HG03139 (cell line): ENCODE data around the gene TCF12.
"Not testable (repeated sequence)": the region's sequence is repeated elsewhere in the genome, so short reads cannot be mapped to it uniquely, and the experiment has no call there.

Experiments used
- ATAC-seq: cut with Tn5 transposase; IDR thresholded peaks from one replicate; pipeline ENCODE4 v1.9.1; 2021; ENCODE audit not compliant: unreplicated experiment

Gene TCF12

DNA sequence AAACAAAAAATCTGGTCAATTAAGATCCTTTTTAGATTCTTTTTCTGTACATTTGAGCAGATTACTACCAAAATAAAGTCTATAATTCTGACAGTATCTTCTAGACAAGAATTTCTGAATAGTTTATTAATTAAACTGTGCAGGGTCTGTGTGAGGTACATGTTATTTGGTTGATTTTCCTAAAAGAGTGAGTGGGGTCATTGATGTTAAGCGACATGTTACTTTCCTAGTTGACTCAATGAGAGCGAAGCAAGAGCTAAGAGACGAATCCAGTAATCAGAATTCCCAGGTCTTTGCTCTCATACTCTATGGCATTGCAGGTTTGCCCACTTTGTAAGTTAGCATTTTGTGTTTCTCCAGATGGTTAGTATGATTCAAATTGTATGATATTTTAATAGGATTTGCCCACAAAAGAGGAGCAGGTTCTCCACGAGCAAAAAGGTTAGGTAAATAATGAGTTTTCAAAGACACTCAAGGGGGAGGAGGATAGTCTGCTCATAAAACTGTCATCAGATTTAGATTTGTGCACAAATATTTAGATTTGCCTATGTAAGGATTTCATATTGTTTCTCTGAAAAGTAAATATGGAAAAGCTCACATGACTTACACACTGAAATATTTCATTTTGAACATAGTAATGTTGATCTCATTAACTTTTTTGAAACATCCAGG, 240.7 kb downstream of the TCF12 start:
- no peak for ATAC-seq

GRCh38 chr15:57159767-57160166, 241.3 kb downstream of the TCF12 start:
- ATAC-seq: no peak

- no peak for ATAC-seq
These were observed 242.5 kb downstream of the TCF12 start for GRCh38 chr15:57160823-57161560.

GRCh38 chr15:57164251-57164650, 245.8 kb downstream of the TCF12 start:
- ATAC-seq: not testable (repeated sequence)

- ATAC-seq: no peak
These were observed 247.5 kb downstream of the TCF12 start for GRCh38 chr15:57165992-57166391.

DNA sequence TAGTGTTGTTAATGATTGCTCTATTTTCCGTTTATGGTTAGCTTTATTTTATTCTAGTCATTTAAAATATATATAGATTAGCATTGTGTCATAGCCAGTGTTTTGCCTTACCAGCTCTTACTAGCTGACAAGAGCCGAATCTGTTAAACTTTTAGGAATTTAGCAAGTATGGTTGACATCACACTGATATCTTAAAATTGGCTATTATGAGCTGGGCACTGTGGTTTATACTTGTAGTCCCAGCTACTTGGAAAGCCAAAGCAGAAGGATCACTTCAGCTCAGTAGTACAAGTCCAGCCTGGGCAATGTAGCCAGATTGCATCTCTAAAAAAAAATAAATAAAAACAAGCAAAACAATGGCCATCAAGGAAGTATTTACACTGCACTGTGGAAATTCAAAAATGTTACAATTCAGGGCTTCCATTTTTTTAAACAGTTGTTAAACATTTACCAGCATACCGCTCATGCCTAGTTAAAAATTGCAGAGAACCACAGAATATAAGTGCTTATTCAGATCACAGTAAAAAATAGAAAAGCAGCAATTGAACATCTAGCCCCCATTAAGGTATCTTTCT, 249.5 kb downstream of the TCF12 start:
- ATAC-seq: no peak

GRCh38 chr15:57169643-57170042, 251.2 kb downstream of the TCF12 start:
- no peak for ATAC-seq

GRCh38 chr15:57171426-57171825, 253.0 kb downstream of the TCF12 start:
- no peak for ATAC-seq

DNA sequence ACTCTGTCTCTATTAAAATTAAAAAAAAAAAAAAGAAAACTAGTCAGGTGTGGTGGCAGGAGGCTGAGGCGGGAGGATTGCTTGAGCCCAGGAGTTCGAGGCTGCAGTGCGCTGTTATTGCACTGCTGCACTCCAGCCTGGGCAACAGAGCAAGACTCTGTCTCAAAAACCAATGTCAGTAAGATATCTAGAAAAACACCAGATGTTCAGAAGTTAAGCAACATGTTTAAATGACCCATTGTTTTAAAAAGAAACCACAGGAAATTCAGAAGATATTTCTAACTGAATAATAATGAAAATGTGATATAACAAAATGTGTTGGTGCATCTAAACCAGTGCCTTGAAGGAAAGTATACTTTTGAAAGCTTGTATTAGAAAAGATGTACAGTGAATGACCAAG, 254.5 kb downstream of the TCF12 start:
- no peak for ATAC-seq

- ATAC-seq: no peak
These were observed 264.6 kb downstream of the TCF12 start for GRCh38 chr15:57183041-57183440.

GRCh38 chr15:57183614-57184344, 265.3 kb downstream of the TCF12 start:
- no peak for ATAC-seq

DNA sequence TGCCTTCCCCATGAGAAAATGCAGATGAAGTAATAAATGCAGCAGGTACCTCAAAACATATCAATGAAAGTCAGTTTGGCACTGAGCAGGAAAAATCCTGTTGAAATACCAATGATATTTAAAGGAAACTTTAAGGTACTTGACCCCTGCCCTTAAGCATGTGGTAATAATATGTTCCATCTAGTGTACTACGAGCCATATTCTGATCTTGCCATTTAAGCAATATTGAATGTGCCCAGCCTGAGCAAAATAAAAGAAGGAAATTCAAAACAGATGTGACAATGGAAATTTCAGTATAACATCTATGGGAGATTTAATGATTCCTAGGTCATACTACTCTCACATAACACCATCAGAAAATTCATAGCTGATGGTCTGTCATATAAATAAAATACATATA, 266.1 kb downstream of the TCF12 start:
- ATAC-seq: no peak

GRCh38 chr15:57185507-57186074, 267.1 kb downstream of the TCF12 start:
- no peak for ATAC-seq

DNA sequence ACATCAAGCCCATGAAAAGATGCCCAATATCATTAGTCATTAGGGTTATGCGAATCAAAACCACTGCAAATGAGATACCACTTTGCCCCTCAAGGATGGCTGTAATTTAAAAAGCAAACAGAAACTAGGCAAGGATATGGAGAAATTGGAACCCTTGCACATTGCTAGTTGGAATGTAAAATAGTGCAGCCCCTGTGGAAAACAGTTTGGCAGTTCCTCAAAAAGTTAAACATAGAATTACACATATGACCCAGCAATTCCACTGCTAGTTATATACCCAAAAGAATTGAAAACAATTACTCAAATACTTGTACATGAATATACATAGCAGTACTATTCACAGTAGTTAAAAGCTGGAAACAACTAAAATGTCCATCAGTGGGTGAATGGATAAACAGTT, 271.0 kb downstream of the TCF12 start:
- ATAC-seq: no peak

DNA sequence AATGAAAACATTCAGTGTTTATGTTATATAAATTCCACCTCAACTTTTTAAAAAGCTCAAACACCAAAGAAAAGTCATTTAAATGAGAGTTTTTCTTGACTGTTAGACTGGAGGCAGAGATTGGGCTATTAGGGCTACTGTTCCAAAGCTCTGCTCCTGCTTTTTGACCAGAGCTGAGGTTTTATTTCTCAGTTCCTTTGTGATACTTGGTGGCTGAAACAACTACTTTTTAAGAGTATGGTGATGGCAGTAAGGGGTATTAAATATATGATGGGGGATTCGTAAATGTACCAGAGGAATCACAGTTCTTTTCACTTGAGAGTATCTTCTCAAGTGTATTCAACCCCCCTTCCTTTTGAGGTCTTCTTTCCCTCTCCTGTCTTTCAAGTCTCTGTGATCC, 271.8 kb downstream of the TCF12 start:
- no peak for ATAC-seq

- ATAC-seq: no peak
These were observed 274.7 kb downstream of the TCF12 start for GRCh38 chr15:57193161-57193560.

- ATAC-seq: no peak
These were observed 276.9 kb downstream of the TCF12 start for GRCh38 chr15:57195326-57195725.

GRCh38 chr15:57196865-57197264, 278.4 kb downstream of the TCF12 start:
- no peak for ATAC-seq

GRCh38 chr15:57198131-57198530, 279.7 kb downstream of the TCF12 start:
- no peak for ATAC-seq

GRCh38 chr15:57198654-57199291, 280.3 kb downstream of the TCF12 start:
- no peak for ATAC-seq

GRCh38 chr15:57201578-57201977, 283.1 kb downstream of the TCF12 start:
- no peak for ATAC-seq
